LNCaP clone FGC (cell line): ENCODE results near the gene ELP5.
A peak's percentile ranks its signal among the peaks of the same experiment; 100 is the strongest.

Experiments
- DNase-seq: peaks from one replicate; pipeline ENCODE4 v3.0.0-alpha.2; 2011; ENCODE audit warnings: low read depth
- H3K4me3 ChIP-seq: 2 replicates; pipeline ENCODE4 v1.5.1; 2011; ENCODE audit warnings: mild to moderate bottlenecking, low read depth, low read length, control low read depth
- TF ChIP-seq, protein P1 (sequence below): IDR thresholded peaks from 2 replicates; pipeline ENCODE4 v1.5.1; 2012; ENCODE audit warnings: mild to moderate bottlenecking; ENCODE audit not compliant: control insufficient read depth, insufficient read depth; ENCODE audit errors: extremely low read depth

The ELP5 gene

DNA sequence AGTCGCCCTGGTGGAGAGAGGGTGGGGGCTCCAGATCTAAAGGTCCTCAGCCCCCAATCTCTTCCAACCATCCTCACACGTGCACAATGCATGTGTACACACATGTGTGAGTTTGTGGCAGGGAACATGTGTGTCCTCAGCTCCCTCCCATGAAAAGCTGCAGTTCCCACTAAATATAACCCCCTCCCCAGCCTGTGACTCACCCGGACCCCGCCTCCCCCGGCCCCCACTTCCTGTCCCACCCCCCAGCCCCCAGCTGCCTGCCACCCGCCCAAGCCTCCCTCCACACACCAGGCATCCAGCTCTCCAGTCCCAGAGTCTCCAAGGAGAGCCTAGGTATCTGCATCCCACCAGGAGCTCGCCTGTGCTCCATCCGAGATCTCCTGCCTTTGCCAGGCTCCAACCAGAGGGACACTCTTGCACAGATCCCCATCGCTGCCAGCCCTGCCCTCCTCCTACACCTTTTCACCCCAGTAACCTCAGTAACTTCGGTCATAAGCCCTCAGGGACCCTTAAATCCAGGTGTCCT is 36.3 kb upstream of the ELP5 start:
- DNase-seq, result no peak
- TF ChIP-seq, protein P1, sequence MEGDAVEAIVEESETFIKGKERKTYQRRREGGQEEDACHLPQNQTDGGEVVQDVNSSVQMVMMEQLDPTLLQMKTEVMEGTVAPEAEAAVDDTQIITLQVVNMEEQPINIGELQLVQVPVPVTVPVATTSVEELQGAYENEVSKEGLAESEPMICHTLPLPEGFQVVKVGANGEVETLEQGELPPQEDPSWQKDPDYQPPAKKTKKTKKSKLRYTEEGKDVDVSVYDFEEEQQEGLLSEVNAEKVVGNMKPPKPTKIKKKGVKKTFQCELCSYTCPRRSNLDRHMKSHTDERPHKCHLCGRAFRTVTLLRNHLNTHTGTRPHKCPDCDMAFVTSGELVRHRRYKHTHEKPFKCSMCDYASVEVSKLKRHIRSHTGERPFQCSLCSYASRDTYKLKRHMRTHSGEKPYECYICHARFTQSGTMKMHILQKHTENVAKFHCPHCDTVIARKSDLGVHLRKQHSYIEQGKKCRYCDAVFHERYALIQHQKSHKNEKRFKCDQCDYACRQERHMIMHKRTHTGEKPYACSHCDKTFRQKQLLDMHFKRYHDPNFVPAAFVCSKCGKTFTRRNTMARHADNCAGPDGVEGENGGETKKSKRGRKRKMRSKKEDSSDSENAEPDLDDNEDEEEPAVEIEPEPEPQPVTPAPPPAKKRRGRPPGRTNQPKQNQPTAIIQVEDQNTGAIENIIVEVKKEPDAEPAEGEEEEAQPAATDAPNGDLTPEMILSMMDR, result no peak
- H3K4me3 ChIP-seq, result no peak overlapping the region

DNA sequence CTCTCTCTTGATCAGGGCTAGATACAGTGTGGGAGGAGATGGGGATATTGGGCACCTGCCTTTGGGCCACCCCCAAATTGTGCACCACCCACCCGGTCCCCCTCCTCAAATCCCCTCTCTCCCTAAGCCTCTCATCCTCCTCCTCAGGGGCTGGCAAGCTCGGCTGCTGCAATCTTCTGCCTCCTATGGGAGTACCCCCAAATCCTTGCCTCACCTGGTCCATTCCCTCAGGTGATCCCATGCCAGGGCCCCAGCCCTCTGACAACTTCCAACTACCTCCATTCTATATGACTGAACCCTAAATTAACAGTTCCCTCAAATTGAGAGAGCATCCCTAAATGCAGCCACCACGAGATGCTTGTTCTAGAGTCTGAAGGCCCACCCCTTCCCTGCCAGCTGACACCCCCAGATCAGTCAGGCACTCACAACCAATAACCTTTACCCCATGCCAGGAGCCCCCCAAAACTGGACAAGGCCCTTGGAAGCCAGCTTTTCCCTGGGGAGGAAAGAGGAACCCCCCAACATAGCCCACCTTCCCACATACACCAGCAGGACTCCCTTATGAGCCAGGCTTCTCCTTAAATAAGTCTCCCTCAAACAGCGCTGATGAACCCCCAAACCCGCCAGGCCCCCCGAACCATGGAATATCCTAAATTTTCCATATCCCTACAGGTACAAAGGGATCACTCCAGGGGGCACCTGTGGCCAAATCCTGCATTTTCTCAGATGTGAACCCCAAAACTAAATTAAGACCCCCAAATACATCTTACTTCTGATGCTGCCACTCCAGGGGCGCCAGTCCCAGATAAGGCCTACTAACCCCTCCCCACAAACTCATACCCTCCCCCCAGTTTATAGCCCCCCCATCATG is 35.5 kb upstream of the ELP5 start:
- no peak for DNase-seq
- peak overlapping the region; percentile 43 for H3K4me3 ChIP-seq
- TF ChIP-seq, protein P1, result no peak

DNA sequence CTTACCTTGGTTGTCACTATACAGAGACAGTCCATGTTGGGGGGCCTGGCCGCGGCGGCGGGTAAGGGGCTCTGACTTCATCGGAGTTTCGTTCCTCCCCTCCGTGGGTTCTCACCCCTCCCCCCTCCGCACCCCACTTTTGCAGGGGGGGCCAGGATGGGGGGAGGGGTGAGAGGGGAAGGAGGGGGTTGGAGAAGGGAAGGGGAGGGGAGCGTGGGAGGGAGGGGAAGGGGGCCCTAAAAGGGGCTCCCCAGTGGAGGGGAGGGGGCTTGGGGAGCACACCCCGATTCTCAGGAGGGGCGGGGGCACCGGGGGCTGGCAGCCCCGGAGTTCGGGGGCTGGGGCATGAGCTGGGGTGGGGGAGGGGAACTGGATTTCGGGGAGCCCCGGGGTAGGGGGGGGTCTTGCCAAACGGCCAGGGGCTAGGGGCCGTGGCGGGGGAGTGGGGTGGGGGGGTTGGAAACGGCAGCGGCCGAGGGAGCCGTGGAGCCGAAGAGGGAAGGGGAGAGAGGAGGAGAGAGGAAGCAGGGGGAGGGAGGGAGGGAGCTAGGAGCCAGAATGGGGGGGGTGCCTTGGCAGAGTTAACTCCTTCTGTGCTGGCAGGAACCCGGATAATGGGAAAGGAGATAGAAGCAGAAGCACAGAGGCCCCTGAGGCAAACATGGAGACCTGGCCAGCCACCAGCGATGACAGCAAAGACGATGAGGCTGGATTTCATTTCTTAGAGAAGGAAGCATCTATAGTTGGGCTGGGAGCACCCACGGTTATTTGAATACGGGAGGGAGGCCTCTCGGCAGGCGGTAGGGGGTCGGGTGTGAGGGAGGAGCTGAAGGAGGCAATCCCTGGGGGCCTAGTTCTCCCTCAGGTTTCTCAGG is 34.7 kb upstream of the ELP5 start:
- no peak for DNase-seq
- TF ChIP-seq, protein P1, result no peak
- H3K4me3 ChIP-seq, result peak overlapping the region; percentile 43

DNA sequence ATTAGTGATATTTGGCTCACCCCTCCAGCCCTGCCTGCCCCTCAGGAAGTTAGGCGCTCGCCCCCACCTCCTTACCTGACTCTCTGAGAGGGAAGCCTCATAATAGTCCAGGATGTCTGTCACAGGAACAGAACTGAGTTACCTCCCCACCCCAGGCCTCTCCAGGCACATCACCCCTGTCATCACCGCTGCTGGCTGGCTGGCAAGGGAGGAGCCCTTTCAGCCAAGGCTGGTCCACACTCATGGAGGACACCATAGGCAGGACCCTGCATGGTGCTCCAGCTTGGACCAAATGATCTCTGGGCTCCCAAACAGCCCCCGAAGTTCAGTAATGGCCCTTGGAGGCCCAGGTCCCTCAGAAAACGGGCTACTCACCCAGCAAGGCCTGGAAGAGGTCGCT is 33.8 kb upstream of the ELP5 start:
- no peak for DNase-seq
- TF ChIP-seq, protein P1, result no peak
- no peak overlapping the region for H3K4me3 ChIP-seq

DNA sequence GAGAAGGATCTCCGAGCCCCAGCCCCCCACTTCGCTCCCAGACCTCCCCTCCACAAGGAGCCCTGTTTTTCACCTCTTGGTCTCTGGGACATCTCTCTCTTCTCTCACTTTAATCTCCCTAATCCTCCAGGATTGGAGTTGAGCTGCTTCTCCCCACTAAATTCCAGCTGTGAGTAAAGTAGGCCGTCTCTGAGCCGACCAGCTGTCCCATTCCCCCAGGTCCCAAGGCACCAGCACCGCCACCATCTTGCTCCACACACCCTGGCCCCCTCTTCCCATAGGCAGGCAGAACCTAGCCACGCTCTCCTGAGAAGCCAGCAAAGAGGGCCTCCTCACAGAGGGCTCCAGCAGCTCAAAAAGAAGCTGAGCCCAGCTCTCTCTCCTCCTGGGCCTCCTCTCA is 33.3 kb upstream of the ELP5 start:
- TF ChIP-seq, protein P1, result no peak
- no peak for DNase-seq
- H3K4me3 ChIP-seq, result no peak overlapping the region; the same call in 1 of the 2 replicates

DNA sequence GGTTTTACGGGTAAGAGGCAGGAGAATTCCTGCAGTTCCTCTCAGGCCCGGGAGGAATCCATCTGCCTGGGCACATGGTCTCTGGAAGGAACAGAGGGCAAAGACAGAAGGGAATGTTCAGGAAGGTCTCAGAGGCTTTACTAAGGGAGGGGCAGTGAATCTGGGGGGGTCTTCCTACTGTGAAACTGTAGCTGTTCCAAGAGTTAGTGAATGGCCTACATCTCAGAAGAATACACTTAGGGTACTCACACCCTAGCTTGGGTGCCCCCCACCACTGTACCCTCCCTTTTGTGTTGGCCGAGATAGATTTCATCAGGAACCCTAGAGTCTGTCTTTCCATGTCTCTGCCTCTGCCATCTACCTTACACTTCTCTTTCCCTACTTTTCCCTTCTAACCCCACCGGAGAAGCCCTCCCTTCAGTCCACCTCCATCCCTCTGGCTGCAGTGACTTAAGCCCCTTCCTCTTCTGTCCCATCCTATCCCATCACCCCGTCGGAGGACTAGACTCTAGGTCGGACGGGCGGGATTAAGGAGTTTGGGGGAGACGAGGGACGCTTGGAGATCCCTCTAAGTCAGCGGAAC is 32.7 kb upstream of the ELP5 start:
- H3K4me3 ChIP-seq, result peak overlapping the region; percentile 71
- no peak for DNase-seq
- TF ChIP-seq, protein P1, result no peak
